LNCAP (cell line): Measurements from ENCODE around the gene ARTN.

Source experiments
- CTCF ChIP-seq: fragments of 450-650 bp; IDR thresholded peaks from 2 replicates; pipeline ENCODE4 v1.5.1; 2017; ENCODE audit warnings: mild to moderate bottlenecking

ARTN gene

GRCh38 chr1:43976045-43976444 lies 42.4 kb downstream of the ARTN start:
- TF ChIP-seq CTCF = no peak

GRCh38 chr1:43976890-43977289 lies 43.3 kb downstream of the ARTN start:
- no peak for TF ChIP-seq CTCF

GRCh38 chr1:43977376-43978263 lies 44.0 kb downstream of the ARTN start:
- no peak for TF ChIP-seq CTCF

GRCh38 chr1:43978264-43978550 lies 44.6 kb downstream of the ARTN start:
- TF ChIP-seq CTCF = no peak

- no peak for TF ChIP-seq CTCF
Observed at GRCh38 chr1:43978551-43979260, 45.1 kb downstream of the ARTN start, which contains the start of gene B4GALT2. Gene B4GALT2, plus strand, starts transcription at chr1:43979210. Its CDS starts 1,951 bp downstream, at chr1:43981161.

GRCh38 chr1:43979261-43979527 lies 45.6 kb downstream of the ARTN start:
- no peak for TF ChIP-seq CTCF

- no peak for TF ChIP-seq CTCF
Observed at GRCh38 chr1:43979528-43980254, 46.1 kb downstream of the ARTN start.
